Karpas-422 (cell line): ENCODE data around the gene AS3MT. TPM values are rescaled to one million over a fixed set of nuclear protein-coding genes. Genes with fewer than 3 reads are reported as not detected.
"Not testable (repeated sequence)": the region's sequence is repeated elsewhere in the genome, so short reads cannot be mapped to it uniquely, and the experiment has no call there.

Experiments used
- DNase-seq: peaks from one replicate; pipeline ENCODE4 v3.0.0-alpha.2; 2015
- H2AFZ ChIP-seq: fragments of 200-600 bp; sonication (generic); 2 replicates; pipeline ENCODE4 v1.6.1; 2014; ENCODE audit warnings: antibody characterized with exemption, low read length, mixed read lengths
- H3K27ac ChIP-seq: fragments of 200-600 bp; sonication (generic); 2 replicates; pipeline ENCODE4 v1.5.1; 2014; ENCODE audit warnings: mild to moderate bottlenecking, low read length, moderate library complexity
- H3K27me3 ChIP-seq: fragments of 200-600 bp; sonication (generic); 2 replicates; pipeline ENCODE4 v1.6.1; 2014; ENCODE audit warnings: low read length, mixed read lengths
- H3K36me3 ChIP-seq: fragments of 200-600 bp; sonication (generic); 2 replicates; pipeline ENCODE4 v1.6.1; 2014; ENCODE audit warnings: low read length, mixed read lengths; ENCODE audit not compliant: insufficient read depth
- H3K4me1 ChIP-seq: fragments of 200-600 bp; sonication (generic); 2 replicates; pipeline ENCODE4 v1.6.1; 2014; ENCODE audit warnings: mild to moderate bottlenecking, low read length, mixed read lengths
- H3K4me2 ChIP-seq: fragments of 200-600 bp; sonication (generic); 2 replicates; pipeline ENCODE4 v1.6.1; 2014; ENCODE audit warnings: low read length, low read depth, mild to moderate bottlenecking; ENCODE audit not compliant: poor library complexity, severe bottlenecking
- H3K4me3 ChIP-seq: fragments of 200-600 bp; sonication (generic); 2 replicates; pipeline ENCODE4 v1.5.1; 2014; ENCODE audit warnings: mild to moderate bottlenecking, antibody characterized with exemption, low read length, mixed read lengths
- H3K79me2 ChIP-seq: fragments of 200-600 bp; sonication (generic); 2 replicates; pipeline ENCODE4 v1.6.1; 2014; ENCODE audit warnings: mild to moderate bottlenecking, low read length, mixed read lengths
- H3K9ac ChIP-seq: fragments of 200-600 bp; sonication (generic); 2 replicates; pipeline ENCODE4 v1.6.0; 2014; ENCODE audit warnings: low read length
- H3K9me2 ChIP-seq: fragments of 200-600 bp; sonication (generic), shearing (Covaris generic); replicated peaks from 2 replicates; pipeline ENCODE4 v1.6.0; 2014; ENCODE audit warnings: mild to moderate bottlenecking, low read length, moderate library complexity; ENCODE audit not compliant: insufficient read depth
- H3K9me3 ChIP-seq: fragments of 300-700, 200-600 bp; sonication (generic); 2 replicates; pipeline ENCODE4 v1.6.1; 2014; ENCODE audit warnings: low read length, mixed read lengths
- H4K20me1 ChIP-seq: fragments of 200-600 bp; sonication (generic); 2 replicates; pipeline ENCODE4 v1.6.1; 2014; ENCODE audit warnings: mild to moderate bottlenecking, antibody characterized with exemption, low read length, low read depth; ENCODE audit not compliant: insufficient read depth
- total RNA-seq: library from RNA; depleted of rRNA; stranded (reverse); fragments of >200 nt; shearing (Covaris generic); gene quantifications from 2 replicates; pipeline ENCODE4 v1.2.3, GENCODE V29; 2014; ENCODE audit warnings: low replicate concordance; rRNA removed

AS3MT gene
- total RNA-seq: not detected in 2 replicates

- H3K9me3 ChIP-seq: no peaks in the 10 kb centered on the region
- no peak within 1 kb of the TSS for H3K9ac ChIP-seq
- no peak within 1 kb of the TSS for H2AFZ ChIP-seq
These were observed at the start of gene AS3MT for GRCh38 chr10:102869258-102870198. AS3MT (plus strand) TSS chr10:102869470; CDS start chr10:102869593, 123 bp downstream.

GRCh38 chr10:102820008-102820407 lies 49.3 kb upstream of the AS3MT start:
- H3K9me3 ChIP-seq, H3K9ac ChIP-seq: not testable (repeated sequence)

More at GRCh38 chr10:102869258-102870198, at the start of gene AS3MT:
- no peak for DNase-seq
- H3K4me1 ChIP-seq: no peaks in the 10 kb centered on the region
- no peak within 1 kb of the TSS for H3K27ac ChIP-seq
- no peaks in the 10 kb centered on the region for H3K36me3 ChIP-seq
- no peaks in the 10 kb centered on the region for H4K20me1 ChIP-seq
- H3K79me2 ChIP-seq: no peaks in the 10 kb centered on the region
- H3K27me3 ChIP-seq: no peaks in the 10 kb centered on the region
- H3K4me3 ChIP-seq: no peak within 1 kb of the TSS
- no peaks in the 10 kb centered on the region for H3K9me2 ChIP-seq
- H3K4me2 ChIP-seq: no peak within 1 kb of the TSS

GRCh38 chr10:102822222-102822621 lies 47.0 kb upstream of the AS3MT start:
- no peaks in the 10 kb centered on the region for H3K9me2 ChIP-seq
- H3K27ac ChIP-seq: no peak overlapping the region
- no peaks in the 10 kb centered on the region for H3K79me2 ChIP-seq
- no peaks in the 10 kb centered on the region for H3K9me3 ChIP-seq
- no peaks in the 10 kb centered on the region for H3K36me3 ChIP-seq
- H3K4me1 ChIP-seq: no peaks in the 10 kb centered on the region
- no peak overlapping the region for H2AFZ ChIP-seq
- H3K9ac ChIP-seq: no peak overlapping the region
- no peaks in the 10 kb centered on the region for H3K27me3 ChIP-seq
- no peak overlapping the region for H3K4me2 ChIP-seq
- no peaks in the 10 kb centered on the region for H4K20me1 ChIP-seq
- no peak for DNase-seq
- H3K4me3 ChIP-seq: no peak overlapping the region

More at GRCh38 chr10:102820008-102820407, 49.3 kb upstream of the AS3MT start:
- not testable (repeated sequence) for H3K9me2 ChIP-seq, DNase-seq, H3K4me2 ChIP-seq, H3K79me2 ChIP-seq, H3K27ac ChIP-seq, H3K4me3 ChIP-seq, H4K20me1 ChIP-seq, H3K36me3 ChIP-seq, H3K4me1 ChIP-seq, H2AFZ ChIP-seq, H3K27me3 ChIP-seq

- no peaks in the 10 kb centered on the region for H3K9me2 ChIP-seq
- no peak overlapping the region for H3K4me3 ChIP-seq
- H3K79me2 ChIP-seq: no peaks in the 10 kb centered on the region
- no peaks in the 10 kb centered on the region for H3K4me1 ChIP-seq
- H2AFZ ChIP-seq: no peak overlapping the region
- H3K27me3 ChIP-seq: no peaks in the 10 kb centered on the region
- H3K36me3 ChIP-seq: no peaks in the 10 kb centered on the region
- no peak overlapping the region for H3K9ac ChIP-seq
- no peaks in the 10 kb centered on the region for H3K9me3 ChIP-seq
- DNase-seq: no peak
- no peak overlapping the region for H3K4me2 ChIP-seq
- H3K27ac ChIP-seq: no peak overlapping the region
- H4K20me1 ChIP-seq: no peaks in the 10 kb centered on the region
These were observed 44.6 kb upstream of the AS3MT start for GRCh38 chr10:102824664-102825063.

GRCh38 chr10:102826148-102826796 lies 43.0 kb upstream of the AS3MT start:
- Histone ChIP-seq H4K20me1 (no peaks in the 10 kb centered on the region), H3K4me1 (no peaks in the 10 kb centered on the region), H3K4me3 (no peak overlapping the region), H3K9me2 (no peaks in the 10 kb centered on the region), H3K9ac (no peak overlapping the region), H3K79me2 (no peaks in the 10 kb centered on the region), H3K27ac (no peak overlapping the region), H3K36me3 (no peaks in the 10 kb centered on the region), H2AFZ (no peak overlapping the region), H3K4me2 (no peak overlapping the region), H3K9me3 (no peaks in the 10 kb centered on the region), H3K27me3 (no peaks in the 10 kb centered on the region)
- no peak for DNase-seq

GRCh38 chr10:102827597-102827975 lies 41.7 kb upstream of the AS3MT start:
- H4K20me1 ChIP-seq: no peaks in the 10 kb centered on the region
- no peaks in the 10 kb centered on the region for H3K9me3 ChIP-seq
- H3K9ac ChIP-seq: no peak overlapping the region
- H3K4me3 ChIP-seq: no peak overlapping the region
- no peaks in the 10 kb centered on the region for H3K9me2 ChIP-seq
- no peak overlapping the region for H3K27ac ChIP-seq
- H3K36me3 ChIP-seq: no peaks in the 10 kb centered on the region
- H2AFZ ChIP-seq: no peak overlapping the region
- no peaks in the 10 kb centered on the region for H3K27me3 ChIP-seq
- H3K4me1 ChIP-seq: no peaks in the 10 kb centered on the region
- no peak for DNase-seq
- no peak overlapping the region for H3K4me2 ChIP-seq
- no peaks in the 10 kb centered on the region for H3K79me2 ChIP-seq

- Histone ChIP-seq H3K9ac (no peak overlapping the region), H2AFZ (no peak overlapping the region)
These were observed 37.8 kb upstream of the AS3MT start for GRCh38 chr10:102831322-102832071.

GRCh38 chr10:102832248-102832647 lies 37.0 kb upstream of the AS3MT start:
- Histone ChIP-seq H3K27me3 (no peaks in the 10 kb centered on the region), H3K79me2 (no peaks in the 10 kb centered on the region), H2AFZ (no peak overlapping the region), H3K9me3 (no peaks in the 10 kb centered on the region), H3K36me3 (no peaks in the 10 kb centered on the region), H3K27ac (no peak overlapping the region), H3K4me1 (no peaks in the 10 kb centered on the region), H3K9ac (no peak overlapping the region), H3K9me2 (no peaks in the 10 kb centered on the region), H3K4me2 (no peak overlapping the region), H4K20me1 (no peaks in the 10 kb centered on the region), H3K4me3 (no peak overlapping the region)
- DNase-seq: no peak

More at GRCh38 chr10:102831322-102832071, 37.8 kb upstream of the AS3MT start:
- H3K4me1 ChIP-seq: no peaks in the 10 kb centered on the region
- H3K36me3 ChIP-seq: no peaks in the 10 kb centered on the region
- no peak overlapping the region for H3K4me3 ChIP-seq
- no peaks in the 10 kb centered on the region for H4K20me1 ChIP-seq
- no peaks in the 10 kb centered on the region for H3K27me3 ChIP-seq
- H3K9me2 ChIP-seq: no peaks in the 10 kb centered on the region
- no peak overlapping the region for H3K4me2 ChIP-seq
- no peaks in the 10 kb centered on the region for H3K79me2 ChIP-seq
- no peaks in the 10 kb centered on the region for H3K9me3 ChIP-seq
- no peak overlapping the region for H3K27ac ChIP-seq
- DNase-seq: no peak
